Dedifferentiated amniotic fluid mesenchymal stem cell (primary cell): ENCODE measurements around the gene SENP2.
"Not testable (repeated sequence)": the region's sequence is repeated elsewhere in the genome, so short reads cannot be mapped to it uniquely, and the experiment has no call there.

Experiments used
- DNase-seq: peaks from one replicate; pipeline ENCODE4 v3.0.0-alpha.2; 2016; ENCODE audit errors: extremely low spot score

The SENP2 gene

DNA sequence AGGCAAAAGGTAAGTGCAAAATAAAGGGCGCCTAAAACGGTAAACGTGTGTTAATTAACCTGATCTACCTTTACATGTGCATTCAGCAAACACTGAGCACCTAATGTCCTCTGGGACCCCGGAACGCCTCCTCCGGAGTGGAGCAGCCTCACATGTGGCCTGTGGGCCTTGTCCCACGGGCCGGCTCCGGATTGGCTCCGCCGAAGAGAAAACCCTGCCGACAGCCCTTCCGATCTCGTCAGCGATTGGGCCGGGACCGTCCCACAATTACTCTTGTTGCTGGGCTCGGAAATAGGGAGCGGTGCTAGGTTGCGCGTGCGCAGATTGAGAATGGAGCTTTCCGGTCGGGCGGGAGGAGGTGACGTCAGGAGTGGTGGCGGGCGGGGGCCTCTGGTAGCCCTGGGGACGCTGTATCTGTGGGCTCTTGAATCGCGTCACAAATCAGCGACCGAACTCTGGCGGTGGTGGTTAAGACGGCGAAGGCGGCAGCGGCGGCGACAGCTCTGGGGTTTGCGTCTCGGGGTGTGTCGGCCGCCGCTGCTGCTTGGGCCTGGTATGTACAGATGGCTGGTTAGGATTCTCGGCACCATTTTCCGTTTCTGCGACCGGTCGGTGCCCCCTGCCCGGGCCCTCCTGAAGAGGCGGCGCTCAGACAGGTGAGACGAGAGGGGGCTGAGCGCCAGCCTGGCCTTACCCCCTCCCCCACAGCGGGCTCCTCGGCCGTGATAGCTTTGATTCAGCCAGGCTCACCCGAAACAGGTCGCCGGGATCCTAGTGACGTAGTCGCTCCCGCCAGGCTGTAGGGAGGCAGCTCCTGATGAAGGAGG, at the start of gene SENP2:
SENP2 (plus strand) TSS at position 437 of the 827 bp plus-strand sequence; CDS start at position 556, 119 bp downstream.
- DNase-seq = peak; percentile 99

DNA sequence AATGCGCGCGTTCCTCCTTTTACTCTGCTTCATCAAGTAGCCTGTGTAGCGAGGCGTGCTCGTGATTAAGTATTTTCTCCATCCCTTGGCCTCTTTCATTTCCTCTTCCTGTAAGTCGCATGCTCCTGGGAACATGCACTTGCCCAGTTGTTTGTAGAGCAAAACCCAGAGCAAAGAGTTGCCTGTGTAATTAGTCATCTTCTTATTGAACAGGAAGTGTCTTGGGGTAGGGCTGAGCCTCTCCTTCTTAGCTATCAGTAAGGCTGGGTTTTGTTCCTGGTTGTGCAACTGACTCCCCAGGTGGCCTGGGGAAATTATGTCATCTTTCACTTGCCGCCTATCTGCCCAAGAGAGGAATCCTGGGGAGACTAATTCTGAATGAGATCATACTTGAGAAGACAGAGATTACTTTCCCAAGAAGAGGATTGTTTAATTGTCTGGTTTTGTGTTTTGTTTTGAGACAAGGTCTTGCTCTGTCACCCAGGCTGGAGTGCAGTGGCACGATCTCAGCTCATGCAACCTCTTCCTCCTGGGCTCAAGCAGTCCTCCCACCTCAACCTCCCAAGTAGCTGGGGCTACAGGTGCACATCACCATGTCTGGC, 48.6 kb upstream of the SENP2 start:
- DNase-seq = no peak

DNA sequence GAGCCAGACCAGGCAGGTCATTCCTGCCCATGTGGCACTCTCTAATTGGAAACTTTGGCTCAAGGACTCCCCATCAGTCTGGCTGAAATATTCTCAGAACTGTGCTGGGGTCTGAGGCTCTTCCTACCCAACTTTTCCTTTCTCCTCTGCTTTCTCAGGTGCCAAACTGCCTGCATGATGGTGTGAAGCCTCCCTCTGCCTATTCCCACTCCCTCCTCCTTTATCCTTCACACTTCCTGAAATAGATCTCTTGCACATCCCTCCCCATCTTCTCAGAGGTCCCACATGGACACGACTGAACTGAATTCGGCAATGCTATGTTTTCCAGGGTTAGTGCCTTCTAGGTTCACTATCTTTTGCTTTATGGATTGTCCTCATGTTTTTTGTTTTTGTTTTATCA, 46.2 kb upstream of the SENP2 start:
- DNase-seq = no peak

DNA sequence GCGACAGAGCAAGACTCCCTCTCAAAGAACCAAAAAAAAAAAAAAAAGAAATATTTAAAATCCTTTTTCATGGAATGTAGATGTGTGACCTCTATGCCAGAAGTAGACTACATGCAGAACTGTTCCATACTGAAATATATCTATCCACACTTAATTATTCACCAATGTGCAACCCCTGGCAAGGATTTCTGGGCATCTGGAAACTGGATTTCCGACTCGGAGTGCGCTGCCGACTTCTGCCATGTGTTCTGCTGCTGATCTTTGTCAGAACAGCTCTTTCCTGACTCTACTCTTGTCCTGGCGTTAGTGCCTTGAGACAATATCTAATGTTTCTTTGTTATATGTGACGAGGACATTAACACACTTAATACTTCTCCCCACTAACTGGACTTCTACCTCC, 45.4 kb upstream of the SENP2 start:
- DNase-seq = no peak

DNA sequence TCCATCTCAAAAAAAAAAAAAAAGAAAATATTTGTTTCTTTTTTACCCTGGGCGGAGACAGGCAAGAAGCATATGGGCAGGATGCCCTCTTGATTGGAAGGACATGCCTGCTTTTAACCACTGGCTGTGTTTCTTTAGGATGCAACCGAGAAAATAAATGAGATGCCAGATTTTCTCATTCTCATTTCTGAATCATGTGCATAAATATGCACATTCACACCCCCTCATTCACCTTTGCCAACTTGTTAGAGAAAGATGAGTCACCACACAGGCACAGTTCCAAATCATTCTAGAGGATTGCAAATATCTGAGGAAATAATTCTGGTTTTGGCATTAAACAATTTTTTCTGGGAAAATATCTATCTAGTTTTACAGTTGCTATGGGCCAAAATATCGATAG, 37.0 kb upstream of the SENP2 start:
- DNase-seq = peak; percentile 96

DNA sequence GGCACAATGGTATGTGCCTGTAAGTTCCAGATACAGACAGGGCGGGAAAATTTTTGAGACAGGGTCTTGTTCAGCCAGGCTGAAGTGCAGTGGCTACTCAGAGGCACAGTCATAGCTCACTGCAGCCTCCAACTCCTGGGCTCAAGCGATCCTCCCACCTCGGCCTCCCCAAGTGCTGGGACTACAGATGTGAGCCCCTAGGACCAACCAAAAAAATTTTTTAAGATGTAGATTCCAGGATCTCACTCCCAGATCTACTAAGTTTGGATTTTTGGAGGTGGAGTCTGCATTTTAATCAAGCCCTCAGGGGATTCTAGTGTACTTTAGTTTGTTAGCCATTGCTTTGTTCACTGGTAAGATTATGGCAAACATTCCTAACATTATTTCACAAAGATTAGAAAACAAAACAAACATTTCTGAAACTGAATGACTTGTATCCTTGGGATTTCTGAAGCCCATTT, 36.4 kb upstream of the SENP2 start:
- peak; percentile 33 for DNase-seq

DNA sequence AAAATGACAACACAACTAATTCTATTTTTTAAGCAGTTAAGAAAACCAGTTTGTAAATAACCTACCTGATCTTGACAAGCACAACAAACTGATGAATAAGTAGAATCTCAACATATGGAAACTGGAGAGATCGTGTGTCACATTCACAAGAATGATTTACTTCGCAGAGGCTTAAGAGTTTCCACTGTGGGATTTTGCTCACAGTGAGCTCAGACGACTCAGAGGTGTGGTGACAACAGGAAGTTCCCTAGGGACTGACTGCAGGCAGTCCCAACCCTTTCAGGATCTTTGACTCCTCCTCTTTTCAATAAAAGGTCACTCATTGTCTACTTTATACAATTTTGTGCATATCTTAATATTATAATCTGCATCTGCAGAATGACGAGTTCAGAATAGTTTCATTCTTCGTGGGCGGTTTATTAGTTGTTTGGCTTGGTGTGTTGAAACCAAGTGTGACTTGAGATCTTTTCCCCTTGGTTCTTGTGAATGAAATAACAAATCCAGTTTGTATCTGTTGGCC, 33.7 kb upstream of the SENP2 start, which contains the start of gene LIPH:
LIPH (minus strand) TSS at position 231 of the 520 bp plus-strand sequence; CDS start at position 114, 117 bp downstream.
- DNase-seq = no peak

DNA sequence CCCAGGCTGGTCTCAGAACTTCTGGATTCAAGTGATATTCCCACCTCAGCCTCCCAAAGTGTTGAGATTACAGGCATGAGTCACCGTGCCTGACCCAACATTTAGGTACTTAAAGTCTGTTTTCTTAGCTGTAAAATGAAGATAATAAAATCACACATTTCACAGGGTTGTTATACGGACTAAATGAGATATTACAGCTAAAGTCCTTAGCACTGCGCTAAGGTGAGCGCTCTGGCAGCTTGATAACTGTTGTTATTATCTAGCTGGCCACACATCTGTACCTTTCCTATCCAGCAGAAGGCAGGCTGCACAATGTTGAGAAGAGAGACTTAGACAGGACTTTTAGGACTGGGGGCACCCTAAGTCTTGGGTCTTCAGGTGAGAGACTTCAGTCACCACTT, 31.0 kb upstream of the SENP2 start:
- no peak for DNase-seq

DNA sequence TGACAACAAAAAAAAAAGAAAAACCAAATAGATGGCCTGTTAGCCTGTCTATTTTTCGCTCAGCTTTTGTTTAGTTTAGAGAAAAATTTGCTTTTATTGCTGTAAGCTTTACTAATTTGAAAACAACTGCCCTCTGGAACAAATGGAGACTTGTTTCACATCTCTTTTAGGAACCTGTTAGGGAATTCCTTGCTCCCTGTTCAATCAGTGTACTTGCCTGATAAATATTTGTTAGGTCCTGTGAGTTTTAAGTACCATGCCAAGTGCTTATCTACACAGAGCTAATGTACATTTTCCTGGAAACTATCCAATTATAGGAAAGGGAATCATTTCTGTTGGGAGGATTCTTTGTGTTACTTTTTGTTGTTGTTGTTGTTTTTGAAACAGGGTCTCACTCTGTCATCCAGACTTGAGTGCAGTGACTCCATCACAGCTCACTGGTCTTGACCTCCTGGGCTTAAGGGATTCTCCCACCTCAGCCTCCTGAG, 30.2 kb upstream of the SENP2 start:
- DNase-seq = no peak

DNA sequence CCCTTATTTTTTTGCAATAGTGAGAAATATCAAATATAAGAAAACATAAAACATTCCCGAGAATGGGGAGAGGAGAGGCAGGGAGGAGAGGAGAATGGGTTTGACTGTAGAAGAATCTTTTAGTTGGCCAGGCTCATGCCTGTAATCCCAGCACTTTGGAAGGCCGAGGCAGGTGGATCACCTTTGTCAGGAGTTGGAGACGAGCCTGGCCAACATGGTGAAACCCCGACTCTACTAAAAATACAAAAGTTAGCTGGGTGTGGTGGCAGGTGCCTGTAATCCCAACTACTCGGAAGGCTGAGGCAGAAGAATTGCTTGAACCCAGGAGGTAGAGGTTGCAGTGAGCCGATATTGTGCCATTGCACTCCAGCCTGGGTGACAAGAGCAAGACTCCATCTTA, 29.5 kb upstream of the SENP2 start:
- not testable (repeated sequence) for DNase-seq

DNA sequence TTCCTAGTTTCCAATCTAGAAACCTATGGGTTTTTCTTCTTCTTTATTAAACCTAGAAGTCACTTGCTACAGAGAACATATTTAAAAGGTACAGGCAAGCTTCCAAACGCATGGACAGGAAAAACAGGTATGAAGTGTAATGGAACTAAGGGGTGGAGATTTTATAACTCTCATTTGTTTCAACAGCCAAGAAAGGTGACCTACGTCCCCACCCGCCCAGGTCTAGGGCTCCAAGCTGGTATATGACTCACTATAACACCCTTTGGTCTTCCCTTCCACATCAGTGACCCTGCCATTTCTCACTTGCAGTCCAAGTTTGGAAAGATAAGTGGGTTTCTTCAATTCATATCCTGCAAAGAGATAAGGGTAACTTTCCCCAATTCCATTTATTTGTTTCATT, 27.7 kb upstream of the SENP2 start:
- DNase-seq = no peak

DNA sequence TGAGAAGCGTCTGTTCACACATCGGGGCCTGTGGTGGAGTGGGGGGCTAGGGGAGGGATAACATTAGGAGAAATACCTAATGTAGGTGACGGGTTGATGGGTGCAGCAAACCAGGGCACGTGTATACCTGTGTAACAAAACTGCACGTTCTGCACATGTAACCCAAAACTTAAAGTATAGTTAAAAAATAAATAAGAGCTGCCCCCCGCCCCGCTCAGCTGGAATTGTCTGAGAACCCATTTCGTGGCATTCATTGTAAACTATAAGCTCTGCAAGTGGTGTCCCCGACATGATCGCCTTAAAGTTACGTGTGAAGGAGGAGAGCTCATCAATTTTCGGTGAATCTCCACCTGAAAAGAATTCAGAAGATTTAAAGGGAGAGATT, 26.4 kb upstream of the SENP2 start:
- DNase-seq = no peak

DNA sequence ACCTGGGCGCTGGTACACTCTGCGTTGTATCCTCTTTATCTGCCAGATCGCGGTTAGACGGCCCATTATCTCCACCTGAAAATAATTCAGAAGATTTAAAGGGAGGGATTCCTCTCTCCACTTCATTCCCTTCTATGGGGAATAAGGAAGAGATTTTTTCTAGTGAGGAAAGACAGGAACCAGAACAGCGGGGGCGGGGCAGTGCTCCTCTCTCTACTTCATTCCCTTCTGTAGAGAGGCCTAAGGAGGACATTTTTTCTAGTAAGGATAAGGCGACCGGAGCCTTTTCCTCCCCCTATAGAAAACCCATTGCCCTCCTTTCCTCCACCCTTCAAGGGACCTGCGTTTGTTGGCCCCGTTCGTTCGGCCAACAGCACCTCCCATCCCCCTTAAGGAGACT, 25.4 kb upstream of the SENP2 start:
- no peak for DNase-seq

DNA sequence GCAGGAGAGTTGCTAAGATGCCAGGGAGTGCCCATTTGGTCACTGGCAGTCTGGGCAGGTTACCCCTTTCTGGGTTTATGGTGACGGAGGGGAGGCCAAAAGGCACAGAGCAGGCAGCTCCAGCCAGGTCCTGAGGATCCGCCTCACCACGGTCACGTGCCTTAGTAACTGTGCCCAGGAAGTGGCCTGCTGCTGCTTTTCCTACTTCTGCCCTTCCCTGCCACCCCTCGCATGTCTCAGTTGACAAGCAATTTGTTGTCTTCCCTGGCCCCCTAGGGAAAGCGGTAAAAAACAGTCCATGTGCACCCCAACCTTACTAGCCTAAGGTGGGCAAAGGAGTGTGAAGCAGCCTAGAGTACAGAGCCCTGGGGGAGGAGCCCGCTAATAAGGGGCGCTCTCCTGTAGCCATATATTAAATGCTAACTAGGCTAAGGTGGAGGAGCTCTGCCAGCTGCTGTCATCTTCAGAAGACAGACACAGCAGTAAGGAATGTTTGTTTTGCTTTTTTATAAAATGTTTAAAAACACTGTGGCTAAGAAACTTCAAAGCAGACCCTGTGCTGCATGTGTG, 24.6 kb upstream of the SENP2 start:
- DNase-seq = no peak

DNA sequence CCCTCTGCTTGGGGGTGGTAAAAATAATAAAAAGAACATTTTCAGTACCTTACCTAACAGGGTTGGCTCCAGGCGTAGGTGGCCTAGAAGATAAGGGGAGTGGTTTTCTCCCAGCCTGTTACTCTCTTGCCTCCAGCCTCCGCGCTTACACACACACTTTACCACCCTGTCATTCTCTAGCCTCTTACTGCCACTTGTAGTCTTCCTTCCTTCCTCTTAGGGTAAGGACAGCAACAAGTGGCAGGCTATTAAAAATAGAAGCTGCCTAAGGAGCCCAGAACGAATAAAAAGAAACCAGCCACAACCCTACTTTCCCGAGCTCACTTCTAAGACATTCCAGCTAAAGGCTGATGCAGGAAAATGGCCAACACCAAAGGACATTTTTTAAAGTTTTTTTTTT, 24.1 kb upstream of the SENP2 start:
- DNase-seq = no peak

DNA sequence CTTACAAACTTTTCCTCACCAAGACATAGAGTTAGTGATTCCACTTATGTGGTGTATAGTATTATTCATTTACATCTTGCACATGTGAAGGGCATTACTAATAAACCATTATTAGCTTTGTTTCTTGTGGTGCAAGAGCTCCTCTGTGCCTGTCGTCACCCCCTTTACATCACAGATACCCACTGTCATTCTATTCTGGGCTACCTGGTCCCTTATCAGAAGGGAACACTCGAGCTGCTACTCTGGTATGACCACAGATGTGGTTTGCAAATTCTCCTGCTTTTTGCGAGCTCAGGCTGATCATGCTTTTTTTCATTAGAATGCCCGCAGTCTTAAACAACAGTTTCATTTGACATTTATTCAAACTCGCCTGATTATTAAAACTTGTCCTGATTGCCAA, 13.9 kb upstream of the SENP2 start:
- no peak for DNase-seq

DNA sequence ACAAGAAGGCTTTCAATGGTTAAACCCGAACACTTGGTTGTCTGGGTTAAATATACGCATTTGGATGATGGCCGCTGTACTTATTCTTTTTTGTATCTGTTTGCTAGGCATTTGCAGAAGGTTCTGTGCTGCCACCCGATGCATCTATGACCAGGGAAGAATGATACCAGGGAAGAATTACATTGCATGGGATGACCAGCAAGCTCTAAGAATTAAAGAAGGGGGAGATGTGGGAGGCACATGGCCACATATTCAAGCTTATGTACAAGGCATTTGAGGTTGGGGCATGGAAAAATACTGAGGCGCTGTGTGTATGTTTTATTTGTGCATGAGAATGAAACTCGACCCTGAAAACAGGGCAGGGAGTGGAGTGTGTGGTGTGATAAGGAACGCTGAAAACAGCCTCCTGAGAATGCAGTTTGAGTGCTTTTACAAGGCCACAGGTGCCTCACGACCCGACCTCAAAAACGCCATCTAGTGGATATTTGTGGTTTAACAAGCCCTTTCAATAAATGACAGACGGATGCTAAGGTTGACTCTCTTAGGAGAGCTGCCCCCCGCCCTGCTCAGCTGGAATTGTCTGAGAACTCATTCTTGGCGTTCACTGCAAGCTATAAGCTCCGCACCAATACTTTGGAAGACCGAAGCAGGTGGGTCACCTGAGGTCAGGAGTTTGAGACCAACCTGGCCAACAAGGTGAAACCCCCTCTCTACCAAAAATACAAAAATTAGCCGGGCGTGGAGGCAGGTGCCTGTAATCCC, 10.8 kb upstream of the SENP2 start:
- DNase-seq = peak; percentile 45

DNA sequence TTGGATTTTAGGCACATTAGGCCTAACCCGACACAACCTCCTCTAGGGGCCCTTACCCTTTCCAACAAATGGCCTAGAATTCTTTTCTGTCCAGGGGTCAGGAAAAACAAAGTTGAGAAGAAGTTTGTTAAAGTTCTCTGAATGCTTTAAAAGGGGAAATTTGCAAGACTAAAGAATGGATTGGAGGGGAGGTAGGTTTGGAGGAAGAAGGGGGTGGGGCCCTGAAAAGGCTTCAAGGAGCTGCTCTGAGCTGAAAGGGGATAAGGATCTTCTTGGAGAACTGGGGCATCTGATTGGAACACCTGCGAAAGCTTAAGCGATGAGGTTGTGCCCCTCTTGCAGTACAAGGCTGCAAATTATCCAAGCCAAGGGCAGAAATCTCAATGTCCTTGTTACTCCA, 3.9 kb upstream of the SENP2 start:
- no peak for DNase-seq

DNA sequence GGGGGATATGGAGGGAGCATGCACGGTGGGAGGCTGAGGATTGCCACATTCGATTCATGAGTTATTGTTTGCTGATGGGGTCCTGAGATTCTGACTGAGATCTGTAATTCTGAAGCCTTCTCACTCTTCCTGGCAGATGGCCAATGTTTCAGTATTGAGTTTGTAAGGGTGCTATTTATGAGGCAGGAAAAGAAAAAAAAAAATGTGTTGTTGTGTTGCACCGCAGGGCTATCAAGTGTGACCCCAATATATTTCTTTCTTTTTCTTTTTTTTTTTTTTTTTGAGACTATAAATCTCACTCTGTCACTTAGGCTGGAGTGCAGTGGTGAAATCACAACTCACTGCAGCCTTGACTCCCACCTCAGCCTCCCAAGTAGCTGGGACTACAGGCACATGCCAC, 3.2 kb upstream of the SENP2 start:
- no peak for DNase-seq

DNA sequence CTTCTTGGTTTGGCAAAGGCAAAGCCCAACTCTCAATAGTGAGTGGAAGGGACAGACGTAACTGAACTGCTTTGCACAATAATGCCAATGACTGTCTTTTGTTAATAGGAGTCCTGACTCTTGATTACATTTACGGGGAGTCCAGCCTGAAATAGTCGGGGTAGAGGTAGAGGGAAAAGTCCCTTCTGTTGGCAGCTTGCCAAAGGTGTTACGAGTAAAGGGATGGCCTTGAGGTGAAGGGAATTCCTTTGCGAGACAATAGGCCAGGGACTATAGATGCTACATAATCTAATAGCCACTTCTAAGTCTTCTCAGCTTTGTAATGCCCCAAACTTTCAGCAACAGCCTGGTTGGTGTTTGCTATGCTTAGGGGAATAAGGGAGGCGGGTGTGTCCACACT, 2.2 kb upstream of the SENP2 start:
- DNase-seq = no peak

DNA sequence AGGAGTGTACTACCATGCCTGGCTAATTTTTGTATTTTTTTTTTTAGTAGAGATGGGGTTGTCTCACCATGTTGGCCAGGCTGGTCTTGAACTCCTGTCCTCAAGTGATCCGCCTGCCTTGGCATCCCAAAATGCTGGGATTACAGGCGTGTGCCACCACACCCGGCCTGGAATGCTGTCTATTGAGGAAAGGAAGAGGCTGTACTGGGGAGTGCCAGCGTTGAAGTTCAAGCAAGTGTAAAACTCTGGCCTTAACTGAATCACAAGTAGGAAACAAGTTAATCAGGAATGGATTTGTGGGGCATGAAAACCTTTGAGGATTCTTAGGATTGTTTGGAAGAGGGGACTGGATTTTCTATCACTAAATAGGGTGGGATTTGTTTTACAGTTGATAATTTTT, 1.4 kb upstream of the SENP2 start:
- DNase-seq = no peak

DNA sequence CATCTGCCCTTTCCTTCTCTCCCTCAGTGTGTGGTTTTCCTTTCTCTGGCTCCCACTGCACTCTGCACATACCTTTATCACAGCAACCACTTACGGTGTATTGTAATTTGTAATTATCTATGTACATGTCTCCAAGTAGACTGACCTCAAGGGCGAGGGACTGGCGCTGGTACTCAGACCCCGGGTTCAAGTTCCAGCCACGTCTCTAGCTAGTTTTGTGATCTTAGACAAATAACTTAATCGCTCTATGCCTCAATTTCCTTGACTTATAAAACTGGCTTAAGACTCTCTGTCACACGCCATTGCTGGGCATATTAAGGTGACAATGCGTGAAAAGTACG, 607 bp upstream of the SENP2 start:
- DNase-seq = no peak
